GM18505 (cell line): ENCODE measurements around the gene CD24.
A peak's percentile ranks its signal among the peaks of the same experiment; 100 is the strongest.
"Not testable (repeated sequence)": the region's sequence is repeated elsewhere in the genome, so short reads cannot be mapped to it uniquely, and the experiment has no call there.

Experiments
- ATAC-seq: cut with Tn5 transposase; IDR thresholded peaks from one replicate; pipeline ENCODE4 v1.9.1; 2021; ENCODE audit not compliant: unreplicated experiment
- POLR2A ChIP-seq: IDR thresholded peaks from 4 replicates; pipeline ENCODE4 v1.6.1; 2011; ENCODE audit warnings: borderline replicate concordance; ENCODE audit not compliant: insufficient read depth, insufficient read length; ENCODE audit errors: extremely low read depth

Gene CD24, protein sequence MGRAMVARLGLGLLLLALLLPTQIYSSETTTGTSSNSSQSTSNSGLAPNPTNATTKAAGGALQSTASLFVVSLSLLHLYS

DNA sequence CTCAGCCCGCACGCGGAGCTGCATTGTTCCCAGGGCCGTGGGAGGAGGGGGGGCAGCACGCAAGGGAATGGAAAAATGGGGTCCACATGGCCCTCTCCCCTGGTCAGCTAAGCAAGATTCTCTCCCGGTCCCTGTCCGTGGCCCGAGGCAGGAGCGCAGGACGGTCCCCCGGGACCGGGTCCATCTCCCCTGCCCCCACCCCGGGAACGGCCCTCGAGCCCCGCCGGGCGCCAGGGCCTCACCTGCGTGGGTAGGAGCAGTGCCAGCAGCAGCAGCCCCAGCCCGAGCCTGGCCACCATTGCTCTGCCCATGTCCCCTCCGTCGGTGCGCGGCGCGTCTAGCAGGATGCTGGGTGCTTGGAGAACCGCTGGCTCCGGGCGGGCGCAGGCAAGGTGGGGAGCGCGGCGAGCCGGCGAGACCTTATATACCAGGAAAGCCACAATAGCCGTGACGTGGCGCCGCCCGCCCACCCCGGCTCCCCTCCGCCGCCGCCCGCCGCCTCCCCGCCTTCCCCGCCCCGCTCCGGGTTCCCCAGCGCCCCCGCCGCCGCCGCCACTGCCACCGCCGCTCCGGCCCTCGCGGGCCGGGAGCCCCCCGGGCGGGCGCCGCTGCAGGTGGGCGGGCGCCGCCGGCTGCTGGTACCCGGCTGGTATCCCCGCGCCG is at the start of gene CD24:
CD24 (minus strand) TSS at position 394 of the 663 bp plus-strand sequence; CDS start at position 311, 83 bp downstream.
- no peak for TF ChIP-seq POLR2A
- ATAC-seq: peak; percentile 30

DNA sequence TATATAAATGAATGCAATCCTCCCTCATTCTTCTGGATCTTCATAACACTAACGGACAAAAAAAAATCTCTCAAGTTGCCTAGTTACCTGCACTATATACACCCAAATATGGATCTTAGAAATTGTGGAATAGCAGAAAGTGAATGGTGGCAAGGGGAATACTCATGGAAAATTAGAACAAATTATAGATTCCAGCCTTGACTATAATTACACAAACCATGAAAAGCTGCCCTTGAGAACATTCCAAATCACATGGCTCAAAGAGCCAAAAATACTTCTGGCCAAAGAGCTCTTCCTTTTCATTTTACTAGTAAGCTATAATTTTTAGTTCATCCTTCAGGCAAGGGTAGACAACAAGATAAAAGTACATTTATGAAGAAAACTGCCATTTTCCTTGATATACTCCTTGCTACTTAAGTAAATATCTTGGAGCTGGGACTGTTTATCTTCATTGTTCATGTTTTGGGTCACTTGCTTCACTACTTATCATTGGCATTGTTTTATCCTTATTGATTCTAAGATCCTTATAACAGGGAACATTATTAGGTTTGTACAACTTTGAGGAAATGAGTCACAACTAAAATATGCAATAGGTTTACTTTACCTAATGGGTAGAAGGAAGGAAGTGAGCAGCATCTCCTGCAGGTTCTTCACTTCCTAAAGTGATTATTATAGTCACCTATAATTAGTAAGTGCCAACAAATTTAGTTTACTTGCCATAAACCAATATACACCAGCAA is 47.1 kb upstream of the CD24 start:
- TF ChIP-seq POLR2A: no peak
- no peak for ATAC-seq

DNA sequence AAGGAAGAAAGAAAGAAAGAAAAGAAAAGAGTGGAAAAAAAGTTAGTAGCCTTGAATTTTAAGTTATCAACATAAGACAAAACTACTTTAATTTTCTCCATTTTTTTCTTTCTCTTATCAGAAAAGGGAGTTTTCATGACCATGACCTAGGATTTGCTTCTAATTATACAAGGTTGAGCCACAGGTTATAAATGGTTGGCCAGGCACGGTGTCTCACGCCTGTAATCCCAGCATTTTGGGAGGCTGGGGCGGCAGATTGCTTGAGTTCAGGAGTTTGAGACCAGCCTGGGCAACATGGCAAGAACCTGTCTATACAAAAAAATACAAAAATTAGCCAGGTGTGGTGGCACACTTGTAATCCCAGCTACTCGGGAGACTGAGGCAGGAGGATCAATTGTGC is 45.7 kb upstream of the CD24 start:
- no peak for ATAC-seq
- TF ChIP-seq POLR2A: no peak

DNA sequence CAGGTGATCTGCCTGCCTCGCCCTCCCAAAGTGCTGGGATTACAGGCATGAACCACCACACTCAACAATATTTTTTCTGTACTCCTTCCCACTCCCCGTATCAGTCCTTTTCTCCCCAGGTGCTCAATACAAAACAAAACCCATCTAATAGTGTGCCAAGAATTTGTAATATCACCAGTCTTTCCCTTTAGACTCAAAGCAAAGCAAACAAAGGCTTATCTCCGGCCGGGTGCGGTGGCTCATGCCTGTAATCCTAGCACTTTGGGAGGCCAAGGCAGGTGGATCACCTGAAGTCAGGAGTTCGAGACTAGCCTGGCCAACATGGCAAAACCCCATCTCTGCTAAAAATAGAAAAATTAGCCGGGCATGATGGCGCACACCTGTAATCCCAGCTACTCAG is 45.1 kb upstream of the CD24 start:
- not testable (repeated sequence) for ATAC-seq

DNA sequence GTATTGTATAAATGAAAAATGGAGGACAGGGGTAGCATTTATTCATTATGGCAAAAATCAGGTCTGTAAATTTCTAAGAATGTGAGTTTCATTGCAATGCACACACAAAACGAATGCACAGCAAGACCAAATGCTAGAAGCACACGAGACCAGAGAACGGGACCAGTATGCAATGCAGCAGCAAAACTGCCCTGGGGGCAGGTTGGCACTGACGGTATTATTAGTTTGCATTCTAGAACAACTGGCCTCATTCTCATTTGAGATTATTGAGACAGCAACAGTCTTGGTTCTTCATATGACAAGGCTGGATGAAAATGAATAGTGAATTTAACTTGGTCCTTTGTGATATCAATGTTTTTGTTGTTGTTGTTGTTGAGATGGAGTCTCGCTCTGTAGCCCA is 44.5 kb upstream of the CD24 start:
- no peak for ATAC-seq
- no peak for TF ChIP-seq POLR2A

DNA sequence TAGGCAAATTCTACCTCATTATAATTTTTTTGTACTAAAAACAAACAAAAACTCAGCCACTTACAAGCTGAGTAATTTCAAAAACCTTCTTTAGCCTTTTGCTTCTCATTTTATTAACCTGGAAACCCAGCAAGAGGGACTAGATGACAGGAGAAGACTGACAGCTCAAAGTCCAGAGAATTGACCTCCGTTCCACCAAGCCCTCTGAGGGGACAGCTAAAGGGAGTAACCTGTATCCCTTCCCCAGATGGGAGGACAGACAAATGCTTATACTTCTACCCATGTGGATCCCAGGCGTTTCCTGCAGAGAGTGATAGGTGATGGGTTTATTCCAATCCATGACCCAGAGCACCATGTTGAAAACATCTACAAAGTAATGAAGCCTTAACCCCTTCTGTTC is 35.0 kb upstream of the CD24 start:
- TF ChIP-seq POLR2A: no peak
- no peak for ATAC-seq

DNA sequence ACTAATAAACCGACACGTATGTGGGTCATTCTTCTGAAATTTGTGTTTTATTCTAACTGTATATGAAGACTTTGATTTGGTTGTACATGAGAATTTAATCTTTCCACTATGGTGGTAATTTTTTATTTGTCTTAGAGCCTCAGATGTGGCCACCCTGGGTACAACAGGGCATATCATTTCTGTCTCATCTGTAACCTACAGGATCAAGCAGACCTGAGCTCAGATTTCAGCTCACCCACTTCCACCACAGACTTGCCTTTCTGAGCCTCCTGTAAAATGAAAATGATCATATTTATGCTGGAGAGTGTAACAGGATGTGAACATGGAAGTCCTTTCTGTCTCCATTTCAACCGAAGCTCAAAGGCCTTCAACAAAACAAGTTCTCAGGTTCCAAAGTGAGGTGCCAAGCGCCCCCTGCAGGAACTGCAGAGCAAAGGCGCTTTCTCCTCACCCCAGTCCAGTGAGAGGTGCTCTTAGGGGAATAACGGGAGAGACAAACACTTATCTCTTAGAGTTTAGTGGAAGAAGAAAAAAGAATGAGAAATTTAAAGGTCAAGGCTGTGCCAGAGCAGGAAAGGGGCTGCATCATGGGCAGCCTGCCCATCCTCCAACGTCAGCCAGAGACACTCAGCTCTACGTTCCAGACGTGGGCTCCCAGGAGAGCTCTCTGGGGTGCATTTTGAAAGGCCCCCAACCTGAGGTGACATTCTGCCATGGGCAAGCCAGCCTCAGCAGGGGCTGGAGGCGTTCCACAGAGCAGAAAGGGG is 23.0 kb upstream of the CD24 start:
- TF ChIP-seq POLR2A: no peak
- ATAC-seq: no peak

DNA sequence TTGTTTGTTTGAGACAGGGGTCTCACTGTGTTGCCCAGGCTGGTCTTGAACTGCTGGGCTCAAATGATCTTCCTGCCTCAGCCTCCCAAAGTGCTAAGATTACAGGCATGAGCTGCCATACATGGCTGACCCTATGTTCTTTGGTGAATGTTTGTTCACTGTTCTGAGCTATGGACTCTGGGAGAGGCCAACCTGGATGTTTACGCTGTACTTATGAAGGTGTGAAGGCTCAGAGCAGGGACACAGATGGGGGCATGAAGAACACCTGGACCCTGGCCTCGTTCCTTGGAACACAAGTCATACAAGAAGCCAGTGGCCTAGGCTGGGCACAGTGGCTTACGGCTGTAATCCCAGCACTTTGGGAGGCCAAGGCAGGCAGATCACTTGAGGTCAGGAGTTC is 21.1 kb upstream of the CD24 start:
- no peak for TF ChIP-seq POLR2A
- ATAC-seq: no peak

DNA sequence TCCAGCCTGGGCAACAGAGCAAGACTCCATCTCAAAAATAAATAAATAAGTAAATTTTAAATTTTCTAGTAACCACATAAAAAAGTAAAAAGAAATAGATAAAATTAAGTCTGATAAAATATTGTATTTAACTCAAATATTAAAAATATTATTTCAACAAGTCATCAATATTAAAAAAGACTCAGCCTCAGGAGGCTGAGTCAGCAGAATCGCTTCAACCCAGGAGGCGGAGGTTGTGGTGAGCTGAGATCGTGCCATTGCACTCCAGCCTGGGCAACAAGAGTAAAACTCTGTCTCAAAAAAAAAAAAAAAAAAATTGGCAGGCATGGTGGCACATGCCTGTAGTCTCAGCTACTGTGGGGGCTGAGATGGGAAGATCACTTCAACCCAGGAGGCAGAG is 15.2 kb upstream of the CD24 start:
- ATAC-seq: not testable (repeated sequence)

DNA sequence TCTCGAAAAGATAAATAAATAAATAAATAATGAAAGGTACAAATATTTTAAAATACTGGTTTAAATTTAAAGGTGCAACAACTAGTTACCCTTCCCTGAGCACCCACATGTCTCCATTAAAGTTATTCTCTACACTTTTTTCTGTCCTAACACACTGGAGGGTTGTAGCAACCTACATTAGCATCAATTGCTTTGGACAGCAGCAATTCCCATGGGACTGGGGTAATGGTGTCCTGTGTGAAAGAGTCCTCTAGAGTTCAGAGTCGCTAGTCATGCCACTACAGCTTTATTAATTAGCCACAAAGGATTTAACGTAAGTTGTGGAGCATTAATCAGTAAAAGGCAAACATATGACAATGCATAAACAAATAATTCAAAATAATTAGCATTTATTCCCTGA is 14.1 kb upstream of the CD24 start:
- TF ChIP-seq POLR2A: no peak
- no peak for ATAC-seq

DNA sequence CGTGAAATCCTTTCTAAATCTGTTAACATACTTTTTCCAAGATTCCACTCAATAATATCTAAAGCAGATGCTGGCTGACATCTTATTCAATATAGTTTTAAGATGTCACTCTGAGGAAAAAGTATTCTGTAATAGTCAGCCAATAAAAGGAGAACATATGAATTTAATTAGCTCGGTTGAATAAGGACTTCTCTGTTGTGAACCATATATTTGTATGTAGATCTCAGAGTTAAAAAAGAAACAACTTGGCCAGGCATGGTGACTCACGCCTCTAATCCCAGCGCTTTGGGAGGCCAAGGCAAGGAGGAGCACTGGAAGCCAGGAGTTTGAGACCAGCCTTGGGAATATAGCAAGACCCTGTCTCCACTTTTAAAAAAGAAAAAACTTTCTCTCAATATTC is 7.4 kb upstream of the CD24 start:
- TF ChIP-seq POLR2A: no peak
- no peak for ATAC-seq

DNA sequence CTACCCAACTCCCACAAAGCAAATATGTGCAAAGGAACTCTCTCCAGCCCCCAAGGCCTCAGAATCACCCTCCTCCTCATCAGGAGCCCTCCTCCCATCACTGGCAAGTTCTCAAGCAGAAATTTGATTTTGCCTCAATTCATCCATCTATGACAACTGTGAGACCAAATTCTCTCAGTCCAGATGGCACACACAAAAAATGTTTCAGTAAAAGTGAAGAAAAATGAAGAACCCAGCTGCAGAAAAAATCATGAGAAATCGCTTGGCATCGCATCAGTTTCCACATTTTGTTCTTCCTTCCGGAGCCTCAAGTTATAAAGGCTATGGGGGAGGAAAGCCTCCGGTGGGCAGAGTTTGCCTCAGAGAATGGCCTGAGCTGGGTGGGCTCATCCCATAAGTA is 6.4 kb upstream of the CD24 start:
- ATAC-seq: no peak
- no peak for TF ChIP-seq POLR2A

DNA sequence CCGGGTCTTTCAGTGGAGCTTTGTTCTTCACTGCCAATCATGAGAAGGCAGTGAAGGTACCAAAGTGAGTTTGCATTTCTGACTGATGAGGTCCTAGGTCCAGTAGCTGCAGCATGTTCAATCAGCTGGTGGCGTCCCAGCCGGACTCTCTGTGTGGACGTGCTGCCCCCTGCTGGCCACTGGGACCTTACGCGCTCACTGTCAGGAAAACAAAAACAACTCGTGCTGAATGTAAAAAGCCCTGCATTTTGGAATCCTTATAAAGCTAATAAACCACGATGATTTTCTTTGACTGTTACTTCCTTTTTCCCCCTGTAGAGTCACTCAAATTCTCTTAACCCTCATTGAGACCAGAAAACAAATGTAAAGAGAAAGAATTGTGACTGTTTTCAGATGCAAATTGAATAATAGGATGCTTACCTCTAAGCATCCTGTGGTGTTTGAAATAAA is 4.9 kb upstream of the CD24 start:
- TF ChIP-seq POLR2A: no peak
- ATAC-seq: no peak

DNA sequence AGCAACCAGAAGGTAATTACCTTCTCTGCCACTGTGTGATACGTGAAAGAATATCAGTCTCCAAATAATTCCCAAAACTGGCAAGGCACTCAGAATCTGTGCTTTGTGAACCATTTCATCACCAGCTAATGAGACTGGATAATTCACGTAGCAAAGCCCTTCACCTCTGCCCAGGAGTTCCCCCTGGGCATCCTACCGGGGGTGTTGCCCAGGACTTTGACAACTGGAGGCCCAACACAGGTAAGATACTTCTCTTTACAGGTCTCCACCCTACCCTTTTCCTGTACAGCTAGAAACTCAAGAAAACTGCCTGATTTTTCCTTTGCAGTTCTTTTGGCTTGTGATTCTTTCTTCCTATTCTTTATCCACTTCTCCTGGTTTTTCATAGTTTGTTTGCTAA is 2.7 kb upstream of the CD24 start:
- no peak for ATAC-seq
- TF ChIP-seq POLR2A: no peak
